ENCODE measurements around the gene CDC23.

DNA sequence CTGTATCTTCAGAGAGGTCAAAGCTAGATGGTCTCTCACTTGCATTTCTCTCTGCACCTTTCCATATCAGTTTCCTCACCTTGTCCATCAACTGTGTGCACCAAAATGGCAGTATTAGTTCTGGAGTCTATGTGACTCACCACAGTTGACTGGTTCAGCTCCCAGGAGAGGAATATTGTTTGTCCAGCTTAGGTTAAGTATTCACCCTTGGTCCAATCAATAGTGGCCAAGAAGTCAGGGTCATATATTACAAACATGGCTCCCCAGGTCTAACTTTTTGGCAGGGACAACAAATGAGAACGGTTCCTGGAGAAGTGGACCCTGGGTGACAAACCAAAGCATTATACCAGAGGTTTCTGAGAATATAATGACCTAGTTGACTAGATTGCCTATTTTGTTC lies 24.9 kb upstream of the CDC23 start:
- no peak for TF ChIP-seq EZH2 (IDR thresholded peaks at IDR 0.05; ENCODE audit: borderline replicate concordance, low read length)
- TF ChIP-seq, protein P1, sequence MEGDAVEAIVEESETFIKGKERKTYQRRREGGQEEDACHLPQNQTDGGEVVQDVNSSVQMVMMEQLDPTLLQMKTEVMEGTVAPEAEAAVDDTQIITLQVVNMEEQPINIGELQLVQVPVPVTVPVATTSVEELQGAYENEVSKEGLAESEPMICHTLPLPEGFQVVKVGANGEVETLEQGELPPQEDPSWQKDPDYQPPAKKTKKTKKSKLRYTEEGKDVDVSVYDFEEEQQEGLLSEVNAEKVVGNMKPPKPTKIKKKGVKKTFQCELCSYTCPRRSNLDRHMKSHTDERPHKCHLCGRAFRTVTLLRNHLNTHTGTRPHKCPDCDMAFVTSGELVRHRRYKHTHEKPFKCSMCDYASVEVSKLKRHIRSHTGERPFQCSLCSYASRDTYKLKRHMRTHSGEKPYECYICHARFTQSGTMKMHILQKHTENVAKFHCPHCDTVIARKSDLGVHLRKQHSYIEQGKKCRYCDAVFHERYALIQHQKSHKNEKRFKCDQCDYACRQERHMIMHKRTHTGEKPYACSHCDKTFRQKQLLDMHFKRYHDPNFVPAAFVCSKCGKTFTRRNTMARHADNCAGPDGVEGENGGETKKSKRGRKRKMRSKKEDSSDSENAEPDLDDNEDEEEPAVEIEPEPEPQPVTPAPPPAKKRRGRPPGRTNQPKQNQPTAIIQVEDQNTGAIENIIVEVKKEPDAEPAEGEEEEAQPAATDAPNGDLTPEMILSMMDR (conservative IDR thresholded peaks at IDR 0.05 in 1 of 2, IDR thresholded peaks at IDR 0.05 in 1 of 2; ENCODE audit: extremely low read depth in 1 of 2, insufficient read depth in 1 of 2, low read depth in 1 of 2, low read length in 2 of 2) = no peak

Measured in mammary epithelial cell (primary cell).